K562 (cell line): ENCODE data around the gene TTLL11. TPM values are rescaled to one million over a fixed set of nuclear protein-coding genes. Genes with fewer than 3 reads are reported as not detected.

ENCODE experiments used
- ATAC-seq: fragments of 200-7000 bp; cut with Tn5 transposase; 3 replicates; pipeline ENCODE4 v1.9.1; 2020; ENCODE audit warnings: moderate library complexity
- BruUV-seq: library from RNA; stranded (reverse); fragments of 400-500 nt; replicated peaks from 2 replicates; lab custom pipeline; 2021; lab: Mats Ljungman, UMichigan
- CTCF ChIA-PET: fragments of 300-600 bp; formaldehyde crosslinking; extraction: SDS; loops from one replicate; lab custom pipeline; 2021; ENCODE audit warnings: low intra/inter-chr PET ratio; lab: Yijun Ruan, JAX
- POLR2A ChIA-PET: fragments of 300-600, 350-650 bp; sonication (Branson Sonifier 250); formaldehyde crosslinking; extraction: SDS; loops from one replicate; lab custom pipeline; 2021; ENCODE audit warnings: antibody characterized with exemption, inconsistent platforms; lab: Yijun Ruan, JAX
- DNase-seq, 4 experiments: peaks; one replicate each; pipeline versions ENCODE4 v3.0.0 to v3.0.0-alpha.2; 2011 to 2018; ENCODE audit warnings: low spot score in 3 of 4, mixed read lengths in 3 of 4; ENCODE audit errors: extremely low read depth in 1 of 4
- FAIRE-seq: peaks from 2 replicates; lab custom pipeline; 2011; peaks lifted over from hg19 to GRCh38; lab: Jason Lieb, UNC
- H2AFZ ChIP-seq: 2 replicates; pipeline ENCODE4 v1.6.0; 2011; ENCODE audit warnings: low read depth, low read length, control low read depth, inconsistent platforms
- H3K27ac ChIP-seq: fragments of 200-600 bp; 3 replicates; pipeline ENCODE4 v1.8.0; 2011; ENCODE audit warnings: low read depth, mild to moderate bottlenecking, control low read depth, inconsistent platforms, low read length, moderate library complexity, mixed read lengths; ENCODE audit errors: extremely low read depth
- H3K27me3 ChIP-seq, 2 experiments: fragments of 300-600 bp in 1 of 2; 2 replicates in 1 of 2; 3 replicates in 1 of 2; pipeline versions ENCODE4 v1.6.0 to v1.8.0; 2011; ENCODE audit warnings: inconsistent platforms in 2 of 2, low read length in 2 of 2, mild to moderate bottlenecking in 1 of 2, mixed read lengths in 1 of 2, moderate library complexity in 1 of 2; ENCODE audit not compliant: control insufficient read depth in 2 of 2, insufficient read depth in 2 of 2
- H3K36me3 ChIP-seq: fragments of 300-600 bp; 3 replicates; pipeline ENCODE4 v1.8.0; 2011; ENCODE audit warnings: mild to moderate bottlenecking, low read length, inconsistent platforms; ENCODE audit not compliant: control insufficient read depth, insufficient read depth
- H3K4me1 ChIP-seq, 2 experiments: fragments of 200-600 bp in 1 of 2; replicated peaks in 1 of 2; 2 replicates in 1 of 2; 3 replicates in 1 of 2; pipeline versions ENCODE4 v1.5.1 to v1.8.0; 2011; ENCODE audit warnings: inconsistent platforms in 2 of 2, low read length in 2 of 2, mild to moderate bottlenecking in 1 of 2, mixed read lengths in 1 of 2, moderate library complexity in 1 of 2; ENCODE audit not compliant: control insufficient read depth in 2 of 2, insufficient read depth in 2 of 2
- H3K4me2 ChIP-seq: 2 replicates; pipeline ENCODE4 v1.6.1; 2011; ENCODE audit warnings: low read length, control low read depth, inconsistent platforms, mixed read lengths; ENCODE audit not compliant: insufficient read depth
- H3K4me3 ChIP-seq: fragments of 200-600 bp; sonication (generic), shearing (Covaris generic); 2 replicates; pipeline ENCODE4 v1.5.1; 2016; ENCODE audit warnings: control low read depth, inconsistent platforms
- H3K79me2 ChIP-seq: fragments of 200-600 bp; 3 replicates; pipeline ENCODE4 v1.8.0; 2011; ENCODE audit warnings: low read length, inconsistent platforms; ENCODE audit not compliant: control insufficient read depth, insufficient read depth
- H3K9ac ChIP-seq, 2 experiments: 2 replicates each; pipeline versions ENCODE4 v1.6.0 to v1.6.1; 2011; ENCODE audit warnings: low read depth in 2 of 2, low read length in 2 of 2, control low read depth in 1 of 2, inconsistent platforms in 1 of 2, mild to moderate bottlenecking in 1 of 2, mixed read lengths in 1 of 2; ENCODE audit not compliant: insufficient read depth in 1 of 2
- H3K9me1 ChIP-seq: one replicate; pipeline ENCODE4 v1.6.0; 2011; ENCODE audit warnings: inconsistent platforms, mild to moderate bottlenecking, low read length, moderate library complexity; ENCODE audit not compliant: control insufficient read depth, insufficient read depth
- H3K9me3 ChIP-seq: replicated peaks from 2 replicates; pipeline ENCODE4 v1.5.1; 2011; ENCODE audit warnings: low read depth, low read length, inconsistent platforms; ENCODE audit not compliant: control insufficient read depth, insufficient read depth
- H4K20me1 ChIP-seq: replicated peaks from 2 replicates; pipeline ENCODE4 v1.6.1; 2011; ENCODE audit warnings: low read length, inconsistent platforms, mixed read lengths; ENCODE audit not compliant: control insufficient read depth, insufficient read depth
- ARID1B ChIP-seq: fragments of 450-650 bp; IDR thresholded peaks from 2 replicates; pipeline ENCODE4 v1.6.1; 2016; ENCODE audit warnings: antibody characterized with exemption, mild to moderate bottlenecking, inconsistent platforms
- ATF3 ChIP-seq, 2 experiments: fragments of 450-650 bp in 1 of 2; sonication (generic) in 1 of 2; formaldehyde crosslinking in 1 of 2; IDR thresholded peaks in 1 of 2; conservative IDR thresholded peaks in 1 of 2; 2 replicates each; pipeline versions ENCODE4 v1.6.1 to v1.8.1; 2016 to 2023; ENCODE audit warnings: mild to moderate bottlenecking in 2 of 2, moderate library complexity in 2 of 2, inconsistent platforms in 1 of 2, missing genetic modification reagents in 1 of 2
- ATF7 ChIP-seq: fragments of 450-650 bp; IDR thresholded peaks from 2 replicates; pipeline ENCODE4 v1.7.1; 2014; ENCODE audit warnings: mild to moderate bottlenecking, moderate library complexity
- BRD4 ChIP-seq: fragments of 200-600 bp; sonication (generic); IDR thresholded peaks from 2 replicates; pipeline ENCODE4 v1.6.1; 2017; ENCODE audit warnings: inconsistent platforms
- CBFA2T2 ChIP-seq: fragments of 450-650 bp; conservative IDR thresholded peaks from 2 replicates; pipeline ENCODE4 v1.6.1; 2017; ENCODE audit warnings: mild to moderate bottlenecking
- CBFA2T3 ChIP-seq: fragments of 450-650 bp; IDR thresholded peaks from 2 replicates; pipeline ENCODE4 v1.6.1; 2017
- FOSL1 ChIP-seq: fragments of 200-800 bp; sonication (Bioruptor generic); conservative IDR thresholded peaks from 2 replicates; pipeline ENCODE4 v1.6.1; 2016; ENCODE audit warnings: missing genetic modification characterization, missing compliant biosample characterization
- FOXA3 ChIP-seq, 2 experiments: fragments of 450-650 bp in 1 of 2; sonication (generic) in 1 of 2; formaldehyde crosslinking; IDR thresholded peaks in 1 of 2; conservative IDR thresholded peaks in 1 of 2; 2 replicates each; pipeline versions ENCODE4 v1.4.0 to v1.8.0; 2020 to 2022; ENCODE audit warnings: mild to moderate bottlenecking in 2 of 2, missing genetic modification reagents in 1 of 2
- JUN ChIP-seq, 2 experiments: sonication (generic) in 1 of 2; formaldehyde crosslinking in 1 of 2; IDR thresholded peaks; 2 replicates each; pipeline versions ENCODE4 v1.6.1 to v1.8.0; 2012 to 2022; ENCODE audit warnings: borderline replicate concordance in 2 of 2, mild to moderate bottlenecking in 2 of 2, improper control_type of control experiment in 1 of 2, low read depth in 1 of 2, low read length in 1 of 2, missing genetic modification reagents in 1 of 2
- JUND ChIP-seq, 2 experiments: IDR thresholded peaks; 2 replicates in 1 of 2; 3 replicates in 1 of 2; pipeline ENCODE4 v1.6.1; 2011; ENCODE audit warnings: borderline replicate concordance in 2 of 2, low read depth in 2 of 2, low read length in 2 of 2, improper control_type of control experiment in 1 of 2, missing biosample characterization in 1 of 2, missing genetic modification characterization in 1 of 2, missing genetic modification reagents in 1 of 2
- SP1 ChIP-seq: sonication (generic); formaldehyde crosslinking; IDR thresholded peaks from 2 replicates; pipeline ENCODE4 v1.8.1; 2022; ENCODE audit warnings: mild to moderate bottlenecking, missing genetic modification reagents
- SREBF2 ChIP-seq: sonication (generic); formaldehyde crosslinking; IDR thresholded peaks from 2 replicates; pipeline ENCODE4 v1.4.0; 2020; ENCODE audit warnings: mild to moderate bottlenecking, missing genetic modification reagents
- SRSF3 ChIP-seq: fragments of 200-400 bp; formaldehyde crosslinking; IDR thresholded peaks from 2 replicates; pipeline ENCODE4 v1.6.1; 2016; ENCODE audit warnings: mild to moderate bottlenecking, low read length, moderate library complexity; ENCODE audit not compliant: insufficient read depth
- TCF3 ChIP-seq: sonication (generic); formaldehyde crosslinking; IDR thresholded peaks from 2 replicates; pipeline ENCODE4 v1.4.0; 2020; ENCODE audit warnings: mild to moderate bottlenecking, missing genetic modification reagents
- ZMIZ1 ChIP-seq, 2 experiments: fragments of 150-350 bp in 1 of 2; IDR thresholded peaks; 2 replicates each; pipeline ENCODE4 v1.6.1; 2012 to 2016; ENCODE audit warnings: low read depth in 2 of 2, low read length in 2 of 2, mild to moderate bottlenecking in 1 of 2, moderate library complexity in 1 of 2
- WGBS: fragments of 100-300 bp; shearing (Covaris generic); methylation state at CpG from one replicate; pipeline ENCODE4 v1.1.6; 2016; ENCODE audit warnings: low coverage, mixed read lengths; ENCODE audit not compliant: insufficient coverage; ENCODE audit errors: missing lambda C conversion rate; 5-methylcytosine and 5-hydroxymethylcytosine counted together
- in situ Hi-C: fragments of 300-500 bp; cut with MboI; formaldehyde crosslinking; loops from 4 replicates; pipeline ENCODE4 v1.15.0; 2018; ENCODE audit warnings: inconsistent platforms, mixed read lengths
- intact Hi-C: fragments of 100-400 bp; cut with micrococcal nuclease; formaldehyde crosslinking; loops from 2 replicates; pipeline ENCODE4 v1.14.2; 2022
- polyA plus RNA-seq, 8 experiments: library from polyadenylated mRNA; depleted of rRNA in 4 of 8; stranded (reverse) in 5 of 8; unstranded in 3 of 8; fragments of >200 nt; fragmentation: Nextera tagmentation in 2 of 8; fragmentation: Illumina TruSeq in 1 of 8; extraction: Ambion mirVana in 2 of 8; extraction: Trizol in 1 of 8; gene quantifications; 2 replicates each; pipeline versions ENCODE4 v1.2.1 to v1.2.3, GENCODE V29; 2011 to 2014; ENCODE audit warnings: inconsistent platforms in 1 of 8, missing spikeins in 1 of 8
- total RNA-seq, 7 experiments: library from RNA; depleted of rRNA in 6 of 7; stranded (reverse); fragments of >200 nt in 6 of 7; fragmentation: Illumina TruSeq in 2 of 7; extraction: Trizol in 2 of 7; gene quantifications; 2 replicates each; pipeline versions ENCODE4 v1.2.1 to v1.2.3, GENCODE V29; 2011 to 2021; ENCODE audit warnings: low replicate concordance in 1 of 7

TTLL11 gene
- total and polyA plus RNA-seq, 9 of the 15 experiments (the other 6 are each of a cell fraction or from before 2014, with no cell fraction given) = 0.83 to 4.4 (median 2.7) TPM

GRCh38 chr9:122088880-122089706 is 4.0 kb downstream of the TTLL11 start:
- DNase-seq = peak in 2 of 4 experiments; percentile 35 to 54
- in situ Hi-C loops = no loop called here
- Histone ChIP-seq H2AFZ (no peak overlapping the region), H3K9ac (no peak overlapping the region; a peak in 1 of 4 replicates), H3K27me3 (no peaks in the 10 kb centered on the region), H3K36me3 (no peaks in the 10 kb centered on the region), H3K27ac (no peak overlapping the region), H3K9me1 (no peaks in the 10 kb centered on the region), H3K9me3 (no peaks in the 10 kb centered on the region; the same call in 1 of the 2 replicates), H3K79me2 (peaks cover 20% of the 10 kb centered on the region; the same call in 2 of the 3 replicates), H3K4me2 (peak overlapping the region; percentile 33; the same call in 1 of the 2 replicates), H3K4me3 (no peak overlapping the region), H4K20me1 (no peaks in the 10 kb centered on the region), H3K4me1 (peaks cover 9 to 20% of the 10 kb centered on the region in 2 experiments; a peak in 4 of 5 replicates)
- no peak for FAIRE-seq
- intact Hi-C loops = no loop called here
- no TSS peak for BruUV-seq
- WGBS = 0% methylated on average over 3 of the region's 4 CpGs
- ChIA-PET CTCF (no interaction called here), POLR2A (interaction anchor here (0.6 to 1.0 kb wide), 3 partner anchors 10 to 815 kb away, joined by 3 read pairs; no protein-coding TSS in a partner anchor)
- no peak for ATAC-seq
- TF ChIP-seq JUND (IDR thresholded peaks at IDR 0.05; ENCODE audit: borderline replicate concordance, low read depth, low read length) (peak; percentile 71; the same call in 1 of the 2 replicates), JUND (tag; IDR thresholded peaks at IDR 0.05; ENCODE audit: borderline replicate concordance, low read depth, low read length) (peak; percentile 61; the same call in 2 of the 3 replicates), FOSL1 (tag) (0 out of 2 replicates have a peak, but pooled peaks have one; percentile 18), BRD4 (no peak), TCF3 (CRISPR knock-in tag) (peak; percentile 66), CBFA2T3 (0 out of 2 replicates have a peak, but pooled peaks have one; percentile 40), ATF7 (peak; percentile 50), ATF3 (IDR thresholded peaks at IDR 0.05) (peak; percentile 73), ATF3 (CRISPR knock-in tag; conservative IDR thresholded peaks at IDR 0.05) (no peak), ZMIZ1 (IDR thresholded peaks at IDR 0.05; ENCODE audit: low read depth in 2 of 2, low read length in 2 of 2) (no peak), SREBF2 (CRISPR knock-in tag) (no peak), ARID1B (peak; percentile 38; the same call in 1 of the 2 replicates), SP1 (CRISPR knock-in tag) (no peak), JUN (IDR thresholded peaks at IDR 0.05; ENCODE audit: borderline replicate concordance, low read depth, low read length) (0 out of 2 replicates have a peak, but pooled peaks have one; percentile 15), JUN (CRISPR knock-in tag; IDR thresholded peaks at IDR 0.05; ENCODE audit: borderline replicate concordance) (no peak), FOXA3 (CRISPR knock-in tag; conservative IDR thresholded peaks at IDR 0.05 in 1 of 2, IDR thresholded peaks at IDR 0.05 in 1 of 2) (peak in 1 of 2 experiments; percentile 33; a peak in 1 of 4 replicates), CBFA2T2 (peak; percentile 14; the same call in 1 of the 2 replicates), SRSF3 (no peak)
